GM18909 (cell line): ENCODE measurements around the gene CBFB.

Experiments
- ATAC-seq: cut with Tn5 transposase; IDR thresholded peaks from one replicate; pipeline ENCODE4 v1.9.1; 2021; ENCODE audit warnings: mild to moderate bottlenecking; ENCODE audit not compliant: unreplicated experiment, poor library complexity

CBFB gene

GRCh38 chr16:67016143-67016542 lies 12.8 kb upstream of the CBFB start:
- no peak for ATAC-seq

- ATAC-seq = no peak
Observed at GRCh38 chr16:67016681-67017420, 12.1 kb upstream of the CBFB start.

GRCh38 chr16:67017421-67017750 lies 11.6 kb upstream of the CBFB start:
- ATAC-seq = no peak

GRCh38 chr16:67017810-67018488 lies 11.0 kb upstream of the CBFB start:
- peak; percentile 90 for ATAC-seq

GRCh38 chr16:67019171-67019570 lies 9.8 kb upstream of the CBFB start:
- no peak for ATAC-seq

GRCh38 chr16:67021321-67021720 lies 7.6 kb upstream of the CBFB start:
- ATAC-seq = no peak

- ATAC-seq = no peak
Observed at GRCh38 chr16:67022531-67023214, 6.3 kb upstream of the CBFB start.

GRCh38 chr16:67023689-67024088 lies 5.3 kb upstream of the CBFB start:
- no peak for ATAC-seq

- no peak for ATAC-seq
Observed at GRCh38 chr16:67024384-67025209, 4.4 kb upstream of the CBFB start.

- no peak for ATAC-seq
Observed at GRCh38 chr16:67025210-67025550, 3.8 kb upstream of the CBFB start.

GRCh38 chr16:67026570-67026969 lies 2.4 kb upstream of the CBFB start:
- no peak for ATAC-seq

- ATAC-seq = no peak
Observed at GRCh38 chr16:67027046-67027445, 1.9 kb upstream of the CBFB start.

- ATAC-seq = no peak
Observed at GRCh38 chr16:67028167-67028695, 718 bp upstream of the CBFB start.

- ATAC-seq = peak; percentile 48
Observed at GRCh38 chr16:67029254-67030096, 526 bp downstream of the CBFB start.

GRCh38 chr16:67030221-67030962 lies 1.4 kb downstream of the CBFB start:
- no peak for ATAC-seq

- no peak for ATAC-seq
Observed at GRCh38 chr16:67034487-67034886, 5.5 kb downstream of the CBFB start.

GRCh38 chr16:67035364-67035763 lies 6.4 kb downstream of the CBFB start:
- ATAC-seq = no peak

- no peak for ATAC-seq
Observed at GRCh38 chr16:67036323-67036741, 7.4 kb downstream of the CBFB start.
